ENCODE measurements around the gene VAPA. TPM values are rescaled to one million over a fixed set of nuclear protein-coding genes. Genes with fewer than 3 reads are reported as not detected.

VAPA gene
- total and polyA plus RNA-seq, 9 of the 15 experiments (the other 6 are each of a cell fraction or from before 2014, with no cell fraction given), result 219 to 902 (median 526) TPM

GRCh38 chr18:9927392-9928063 is 13.7 kb downstream of the VAPA start:
- peaks cover 57% of the 10 kb centered on the region for H3K36me3 ChIP-seq (ENCODE audit: control insufficient read depth, insufficient read depth, low read length)
- peak overlapping the region in 1 of 2 experiments; percentile 58; a peak in 2 of 4 replicates for H3K9ac ChIP-seq (ENCODE audit: insufficient read depth in 1 of 2, low read depth in 2 of 2, low read length in 2 of 2)
- H3K27me3 ChIP-seq (ENCODE audit: control insufficient read depth in 2 of 2, insufficient read depth in 2 of 2, low read length in 2 of 2), result no peaks in the 10 kb centered on the region
- ChIA-PET POLR2A (interaction anchor here (0.8 to 5.5 kb wide), 10 partner anchors 9 to 180 kb away, joined by 3 to 72 read pairs (median 6); partner anchors contain the start of genes TXNDC2 and VAPA), CTCF (ENCODE audit: low intra/inter-chr PET ratio) (no interaction called here)
- TF ChIP-seq ZNF316 (IDR thresholded peaks at IDR 0.05) (peak; percentile 65; the same call in 1 of the 2 replicates), DPF2 (IDR thresholded peaks at IDR 0.05) (peak; percentile 2; the same call in 1 of the 2 replicates), C11orf30 (IDR thresholded peaks at IDR 0.05; ENCODE audit: low read depth) (0 out of 2 replicates have a peak, but pooled peaks have one; percentile 35), PTRF (tag; IDR thresholded peaks at IDR 0.05) (no peak), AFF1 (IDR thresholded peaks at IDR 0.05; ENCODE audit: low read depth in 1 of 2, partially characterized antibody in 2 of 2) (peak in 1 of 2 experiments; percentile 22)
- intact Hi-C loops (cut with micrococcal nuclease) (loop anchor here (2.0 kb wide), 1 partner anchor 25 kb away; no protein-coding TSS in a partner anchor), in situ Hi-C loops (cut with MboI) (no loop called here)
- no peak for DNase-seq (ENCODE audit: extremely low read depth in 1 of 4, low spot score in 3 of 4)
- H3K4me3 ChIP-seq, result no peak overlapping the region
- H3K9me3 ChIP-seq (replicated peaks; ENCODE audit: control insufficient read depth, insufficient read depth, low read depth, low read length), result no peaks in the 10 kb centered on the region; the same call in 1 of the 2 replicates
- H3K4me2 ChIP-seq (ENCODE audit: insufficient read depth, low read length), result no peak overlapping the region; the same call in 1 of the 2 replicates
- ATAC-seq, result peak; percentile 4; the same call in 2 of the 3 replicates
- H3K4me1 ChIP-seq (replicated peaks in 1 of 2; ENCODE audit: control insufficient read depth in 2 of 2, insufficient read depth in 2 of 2, low read length in 2 of 2), result peaks cover 4 to 78% of the 10 kb centered on the region in 2 experiments; a peak in 4 of 5 replicates
- peaks cover 100% of the 10 kb centered on the region for H3K79me2 ChIP-seq (ENCODE audit: control insufficient read depth, insufficient read depth, low read length)
- no peak overlapping the region for H2AFZ ChIP-seq (ENCODE audit: low read depth, low read length)
- peaks cover 31% of the 10 kb centered on the region for H4K20me1 ChIP-seq (replicated peaks; ENCODE audit: control insufficient read depth, insufficient read depth, low read length)
- peak overlapping the region; percentile 69 for H3K27ac ChIP-seq (ENCODE audit: extremely low read depth, low read depth, low read length)
- H3K9me1 ChIP-seq (ENCODE audit: control insufficient read depth, insufficient read depth, low read length), result no peaks in the 10 kb centered on the region
- 31% methylated on average over 2 of the region's 2 CpGs for WGBS (ENCODE audit: insufficient coverage, low coverage, missing lambda C conversion rate)
- BruUV-seq (replicated peaks), result no TSS peak
- FAIRE-seq, result no peak
